PFSK-1 (cell line): Measurements from ENCODE around the gene GJA5.

ENCODE experiments used
- FOXP2 ChIP-seq: optimal IDR thresholded peaks from 2 replicates; pipeline ENCODE3; 2011; ENCODE audit warnings: borderline replicate concordance, control low read depth, inconsistent platforms; ENCODE audit not compliant: insufficient read depth; ENCODE audit errors: extremely low read length, extremely low read depth
- POLR2AphosphoS5 ChIP-seq: IDR thresholded peaks from 2 replicates; pipeline ENCODE4 v1.6.1; 2012; ENCODE audit warnings: low read depth, mild to moderate bottlenecking, control low read depth, low read length, moderate library complexity
- TAF1 ChIP-seq: IDR thresholded peaks from 2 replicates; pipeline ENCODE4 v1.6.1; 2012; ENCODE audit warnings: low read length, control low read depth, borderline replicate concordance; ENCODE audit not compliant: insufficient read depth
- TF ChIP-seq, protein P1 (sequence below), 2 experiments: IDR thresholded peaks; 2 replicates each; pipeline versions ENCODE4 v1.6.1 to v1.8.0; 2011 to 2012; ENCODE audit warnings: low read depth in 2 of 2, low read length in 2 of 2, control low read depth in 1 of 2, inconsistent platforms in 1 of 2, mild to moderate bottlenecking in 1 of 2, moderate library complexity in 1 of 2; ENCODE audit not compliant: insufficient read depth in 1 of 2

DNA sequence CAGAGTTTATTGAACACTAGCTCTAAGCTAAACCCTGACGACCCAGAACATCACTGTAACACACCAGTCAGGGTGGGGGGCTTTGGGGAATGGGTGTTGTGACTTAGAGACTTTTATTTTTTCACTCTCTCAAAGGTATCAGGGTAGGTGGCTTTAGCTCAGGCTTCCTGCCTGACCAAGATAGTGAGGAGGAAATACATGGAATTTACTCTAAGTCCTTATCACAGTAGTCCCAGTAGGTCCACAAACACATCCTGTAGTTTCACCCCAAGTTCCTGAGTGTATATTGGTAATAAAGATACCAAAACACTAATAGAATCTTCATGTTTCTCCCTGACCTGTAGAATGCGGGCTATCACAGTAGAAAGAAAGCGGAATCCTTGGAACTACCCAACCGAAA is 15.1 kb downstream of the GJA5 start:
- TF ChIP-seq POLR2AphosphoS5 (no peak), TAF1 (no peak), FOXP2 (no peak)
- TF ChIP-seq, protein P1, sequence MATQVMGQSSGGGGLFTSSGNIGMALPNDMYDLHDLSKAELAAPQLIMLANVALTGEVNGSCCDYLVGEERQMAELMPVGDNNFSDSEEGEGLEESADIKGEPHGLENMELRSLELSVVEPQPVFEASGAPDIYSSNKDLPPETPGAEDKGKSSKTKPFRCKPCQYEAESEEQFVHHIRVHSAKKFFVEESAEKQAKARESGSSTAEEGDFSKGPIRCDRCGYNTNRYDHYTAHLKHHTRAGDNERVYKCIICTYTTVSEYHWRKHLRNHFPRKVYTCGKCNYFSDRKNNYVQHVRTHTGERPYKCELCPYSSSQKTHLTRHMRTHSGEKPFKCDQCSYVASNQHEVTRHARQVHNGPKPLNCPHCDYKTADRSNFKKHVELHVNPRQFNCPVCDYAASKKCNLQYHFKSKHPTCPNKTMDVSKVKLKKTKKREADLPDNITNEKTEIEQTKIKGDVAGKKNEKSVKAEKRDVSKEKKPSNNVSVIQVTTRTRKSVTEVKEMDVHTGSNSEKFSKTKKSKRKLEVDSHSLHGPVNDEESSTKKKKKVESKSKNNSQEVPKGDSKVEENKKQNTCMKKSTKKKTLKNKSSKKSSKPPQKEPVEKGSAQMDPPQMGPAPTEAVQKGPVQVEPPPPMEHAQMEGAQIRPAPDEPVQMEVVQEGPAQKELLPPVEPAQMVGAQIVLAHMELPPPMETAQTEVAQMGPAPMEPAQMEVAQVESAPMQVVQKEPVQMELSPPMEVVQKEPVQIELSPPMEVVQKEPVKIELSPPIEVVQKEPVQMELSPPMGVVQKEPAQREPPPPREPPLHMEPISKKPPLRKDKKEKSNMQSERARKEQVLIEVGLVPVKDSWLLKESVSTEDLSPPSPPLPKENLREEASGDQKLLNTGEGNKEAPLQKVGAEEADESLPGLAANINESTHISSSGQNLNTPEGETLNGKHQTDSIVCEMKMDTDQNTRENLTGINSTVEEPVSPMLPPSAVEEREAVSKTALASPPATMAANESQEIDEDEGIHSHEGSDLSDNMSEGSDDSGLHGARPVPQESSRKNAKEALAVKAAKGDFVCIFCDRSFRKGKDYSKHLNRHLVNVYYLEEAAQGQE (IDR thresholded peaks at IDR 0.05; ENCODE audit: insufficient read depth in 1 of 2, low read depth in 2 of 2, low read length in 2 of 2): no peak
